ENCODE data around the gene CDC42BPG. TPM values are rescaled to one million over a fixed set of nuclear protein-coding genes. Genes with fewer than 3 reads are reported as not detected.

The CDC42BPG gene
- polyA plus RNA-seq, 1 experiment = 0.02 TPM

- DNase-seq (ENCODE audit: low read depth, low spot score) = no peak
- Histone ChIP-seq H3K27me3 (ENCODE audit: control insufficient read depth, insufficient read depth, low read length) (no peaks in the 10 kb centered on the region), H3K27ac (ENCODE audit: low read depth, low read length) (peak overlapping the region; percentile 11), H3K9me3 (ENCODE audit: control insufficient read depth, insufficient read depth, low read length) (peaks cover 6% of the 10 kb centered on the region; the same call in 1 of the 2 replicates), H3K4me3 (ENCODE audit: low read depth, low read length) (no peak overlapping the region)
- ChIA-PET CTCF (interaction anchor here (0.9 to 8.3 kb wide), 3 partner anchors 18 to 37 kb away, joined by 3 to 86 read pairs (median 3); no protein-coding TSS in a partner anchor), POLR2A (interaction anchor here (0.5 to 1.5 kb wide), 5 partner anchors 13 to 44 kb away, joined by 3 to 9 read pairs (median 6); no protein-coding TSS in a partner anchor)
- no peak for TF ChIP-seq CTCF (IDR thresholded peaks at IDR 0.05; ENCODE audit: low read depth, low read length)
Measured at GRCh38 chr11:64850979-64851567, 6.6 kb upstream of the CDC42BPG start.

- DNase-seq (ENCODE audit: low read depth, low spot score) = no peak
- no peak overlapping the region for H3K27ac ChIP-seq (ENCODE audit: low read depth, low read length)
- ChIA-PET CTCF (interaction anchor here (0.5 to 8.3 kb wide), 10 partner anchors 15 to 609 kb away, joined by 3 to 86 read pairs (median 6); partner anchors contain the start of genes ARL2, EHD1 and FKBP2), POLR2A (interaction anchor here (0.5 to 1.4 kb wide), 5 partner anchors 12 to 463 kb away, joined by 3 to 9 read pairs (median 5); no protein-coding TSS in a partner anchor)
- H3K27me3 ChIP-seq (ENCODE audit: control insufficient read depth, insufficient read depth, low read length) = no peaks in the 10 kb centered on the region
- H3K9me3 ChIP-seq (ENCODE audit: control insufficient read depth, insufficient read depth, low read length) = peaks cover 6% of the 10 kb centered on the region; the same call in 1 of the 2 replicates
- no peak overlapping the region for H3K4me3 ChIP-seq (ENCODE audit: low read depth, low read length)
- TF ChIP-seq CTCF (IDR thresholded peaks at IDR 0.05; ENCODE audit: low read depth, low read length) = peak; percentile 27
Measured at GRCh38 chr11:64849598-64850356, 5.3 kb upstream of the CDC42BPG start.

DNA sequence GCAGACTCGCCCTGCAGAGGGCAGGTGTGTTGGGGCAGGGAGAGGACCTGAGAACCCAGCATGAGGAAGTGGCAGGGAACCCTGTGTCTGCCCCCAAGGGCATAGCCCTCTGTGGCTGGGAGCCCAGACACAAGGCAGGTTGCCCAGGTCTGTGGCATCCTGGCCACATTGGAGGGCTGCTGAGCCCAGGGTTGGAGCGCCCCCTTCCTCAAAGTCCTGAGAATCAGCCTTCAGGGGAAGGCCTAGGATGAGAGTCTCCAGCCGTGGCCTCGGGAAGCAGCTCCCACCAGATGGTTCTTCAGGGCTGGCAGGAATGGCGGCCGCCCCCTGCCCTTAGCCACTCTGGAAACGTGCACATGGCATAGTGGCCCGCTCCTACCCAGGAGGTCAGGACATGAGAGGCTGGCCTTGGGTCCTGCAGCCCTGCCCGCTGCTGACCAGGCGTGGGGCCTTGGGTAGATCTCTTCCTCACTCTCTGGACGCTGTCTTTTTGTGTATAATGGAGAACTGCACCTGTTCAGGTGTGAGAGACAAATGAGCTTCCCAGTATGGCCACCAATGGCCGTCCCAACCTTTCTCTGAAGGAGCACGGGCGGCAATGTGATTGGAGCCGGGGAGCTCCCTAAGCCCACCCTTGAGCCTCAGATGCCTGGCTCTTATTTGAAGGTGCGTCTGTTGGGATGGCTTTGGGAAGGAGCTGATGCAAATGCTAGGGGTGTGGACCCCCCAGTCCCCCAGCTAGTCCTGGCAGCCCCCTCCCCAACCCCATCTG lies 4.6 kb upstream of the CDC42BPG start:
- Histone ChIP-seq H3K27ac (ENCODE audit: low read depth, low read length) (no peak overlapping the region), H3K27me3 (ENCODE audit: control insufficient read depth, insufficient read depth, low read length) (no peaks in the 10 kb centered on the region), H3K4me3 (ENCODE audit: low read depth, low read length) (no peak overlapping the region), H3K9me3 (ENCODE audit: control insufficient read depth, insufficient read depth, low read length) (no peaks in the 10 kb centered on the region; the same call in 1 of the 2 replicates)
- DNase-seq (ENCODE audit: low read depth, low spot score) = no peak
- ChIA-PET POLR2A (interaction anchor here (0.5 to 1.4 kb wide), 3 partner anchors 12 to 28 kb away, joined by 3 to 5 read pairs (median 3); no protein-coding TSS in a partner anchor), CTCF (interaction anchor here (0.6 to 8.3 kb wide), 11 partner anchors 12 to 261 kb away, joined by 3 to 86 read pairs (median 5); partner anchors contain the start of genes ARL2 and EHD1)
- no peak for TF ChIP-seq CTCF (IDR thresholded peaks at IDR 0.05; ENCODE audit: low read depth, low read length)

DNA sequence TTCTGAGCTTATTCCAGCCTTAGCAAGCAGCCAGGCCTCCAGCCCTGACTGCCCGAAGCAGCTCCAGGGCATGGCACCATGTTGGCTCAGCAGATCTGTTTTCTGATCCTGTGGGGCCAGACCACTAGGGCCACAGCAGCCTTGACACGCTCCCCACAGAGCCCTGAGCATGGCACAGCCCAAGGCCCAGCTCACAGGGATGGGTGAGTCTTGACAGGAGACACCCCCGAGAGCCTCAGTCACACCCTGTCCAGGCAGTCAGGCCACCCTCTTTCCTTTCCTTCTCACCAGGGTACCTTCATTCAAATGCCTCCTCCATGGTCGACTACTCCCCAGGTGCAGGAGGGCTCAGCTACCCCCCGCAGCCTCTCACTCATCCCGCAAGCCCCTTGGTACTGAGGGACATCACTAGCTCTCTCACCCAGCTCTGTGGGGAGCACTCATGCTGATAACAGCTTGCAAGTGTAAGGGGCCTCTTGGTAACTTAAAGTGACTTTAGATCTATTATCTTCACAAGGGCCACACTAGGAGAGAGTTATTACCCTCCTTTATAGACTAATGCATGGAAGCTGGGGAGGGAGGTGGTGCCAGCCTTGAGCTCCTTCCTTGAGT lies 3.9 kb upstream of the CDC42BPG start:
- ChIA-PET POLR2A (interaction anchor here (0.9 to 1.4 kb wide), 4 partner anchors 20 to 166 kb away, joined by 3 to 5 read pairs (median 4); partner anchors contain the start of gene ARL2), CTCF (interaction anchor here (0.6 to 8.3 kb wide), 14 partner anchors 13 to 262 kb away, joined by 3 to 86 read pairs (median 5); partner anchors contain the start of gene BATF2)
- H3K9me3 ChIP-seq (ENCODE audit: control insufficient read depth, insufficient read depth, low read length) = no peaks in the 10 kb centered on the region
- H3K27ac ChIP-seq (ENCODE audit: low read depth, low read length) = no peak overlapping the region
- H3K4me3 ChIP-seq (ENCODE audit: low read depth, low read length) = no peak overlapping the region
- H3K27me3 ChIP-seq (ENCODE audit: control insufficient read depth, insufficient read depth, low read length) = no peaks in the 10 kb centered on the region
- DNase-seq (ENCODE audit: low read depth, low spot score) = no peak
- no peak for TF ChIP-seq CTCF (IDR thresholded peaks at IDR 0.05; ENCODE audit: low read depth, low read length)

Data from AG04450 (cell line).